Hepatocyte (in vitro differentiated cells): Measurements from ENCODE around the gene DENND1A. TPM values are rescaled to one million over a fixed set of nuclear protein-coding genes. Genes with fewer than 3 reads are reported as not detected.

Experiments used
- DNase-seq: peaks from one replicate; pipeline ENCODE4 v3.0.0-alpha.2; 2016; ENCODE audit warnings: low spot score
- H2AFZ ChIP-seq: fragments of 200-600 bp; sonication (generic); 2 replicates; pipeline ENCODE4 v1.6.0; 2016; ENCODE audit warnings: antibody characterized with exemption, mild to moderate bottlenecking
- H3K27ac ChIP-seq: fragments of 200-600 bp; sonication (generic); 2 replicates; pipeline ENCODE4 v1.5.1; 2016; ENCODE audit warnings: mild to moderate bottlenecking
- H3K27me3 ChIP-seq: fragments of 200-600 bp; sonication (generic); 2 replicates; pipeline ENCODE4 v1.6.1; 2016
- H3K36me3 ChIP-seq: fragments of 200-600 bp; sonication (generic); replicated peaks from 2 replicates; pipeline ENCODE4 v1.5.1; 2016; ENCODE audit warnings: low read depth; ENCODE audit not compliant: insufficient read depth
- H3K4me1 ChIP-seq: fragments of 200-600 bp; sonication (generic); 2 replicates; pipeline ENCODE4 v1.5.1; 2016; ENCODE audit warnings: mild to moderate bottlenecking, moderate library complexity; ENCODE audit not compliant: insufficient read depth
- H3K4me2 ChIP-seq: fragments of 200-600 bp; sonication (generic); 2 replicates; pipeline ENCODE4 v1.6.0; 2016
- H3K4me3 ChIP-seq: fragments of 200-600 bp; sonication (generic); 2 replicates; pipeline ENCODE4 v1.5.1; 2016; ENCODE audit warnings: mild to moderate bottlenecking
- H3K79me2 ChIP-seq: fragments of 200-600 bp; sonication (generic); 2 replicates; pipeline ENCODE4 v1.6.0; 2017; ENCODE audit warnings: mild to moderate bottlenecking
- H3K9me2 ChIP-seq: fragments of 200-600 bp; sonication (generic); replicated peaks from 2 replicates; pipeline ENCODE4 v1.6.0; 2017; ENCODE audit warnings: mild to moderate bottlenecking; ENCODE audit not compliant: insufficient read depth
- H3K9me3 ChIP-seq: fragments of 200-600 bp; sonication (generic); 2 replicates; pipeline ENCODE4 v1.5.1; 2016; ENCODE audit warnings: low read depth, mild to moderate bottlenecking
- H4K20me1 ChIP-seq: fragments of 200-600 bp; sonication (generic); 2 replicates; pipeline ENCODE4 v1.6.0; 2016; ENCODE audit warnings: mild to moderate bottlenecking; ENCODE audit not compliant: insufficient read depth, poor library complexity, severe bottlenecking
- EZH2 ChIP-seq: fragments of 200-600 bp; sonication (generic); IDR thresholded peaks from 2 replicates; pipeline ENCODE4 v1.6.1; 2016; ENCODE audit warnings: antibody characterized with exemption, mild to moderate bottlenecking, borderline replicate concordance
- EZH2phosphoT487 ChIP-seq: fragments of 200-600 bp; sonication (generic); IDR thresholded peaks from one replicate; pipeline ENCODE4 v1.6.1; 2018; ENCODE audit warnings: antibody characterized with exemption, mild to moderate bottlenecking, low read depth, moderate library complexity; ENCODE audit not compliant: unreplicated experiment, severe bottlenecking
- WGBS: methylation state at CpG from one replicate; pipeline ENCODE4 v1.1.6; 2016; ENCODE audit warnings: low lambda C conversion rate; ENCODE audit errors: missing lambda C conversion rate; 5-methylcytosine and 5-hydroxymethylcytosine counted together
- polyA plus RNA-seq: library from polyadenylated mRNA; unstranded; fragments of >200 nt; fragmentation: Nextera tagmentation; extraction: Ambion mirVana; gene quantifications from 2 replicates; pipeline ENCODE4 v1.2.1, GENCODE V29; 2016
- total RNA-seq: library from RNA; depleted of rRNA; stranded (reverse); fragments of >200 nt; gene quantifications from 2 replicates; pipeline ENCODE4 v1.2.3, GENCODE V29; 2014
- TF ChIP-seq, protein P1 (sequence below): fragments of 200-600 bp; sonication (generic); IDR thresholded peaks from 2 replicates; pipeline ENCODE4 v1.5.1; 2016; ENCODE audit warnings: antibody characterized with exemption, mild to moderate bottlenecking; ENCODE audit not compliant: poor library complexity

Gene DENND1A
- total and polyA plus RNA-seq, 2 experiments from 2014 or later, result 24.0 to 28.9 TPM

DNA sequence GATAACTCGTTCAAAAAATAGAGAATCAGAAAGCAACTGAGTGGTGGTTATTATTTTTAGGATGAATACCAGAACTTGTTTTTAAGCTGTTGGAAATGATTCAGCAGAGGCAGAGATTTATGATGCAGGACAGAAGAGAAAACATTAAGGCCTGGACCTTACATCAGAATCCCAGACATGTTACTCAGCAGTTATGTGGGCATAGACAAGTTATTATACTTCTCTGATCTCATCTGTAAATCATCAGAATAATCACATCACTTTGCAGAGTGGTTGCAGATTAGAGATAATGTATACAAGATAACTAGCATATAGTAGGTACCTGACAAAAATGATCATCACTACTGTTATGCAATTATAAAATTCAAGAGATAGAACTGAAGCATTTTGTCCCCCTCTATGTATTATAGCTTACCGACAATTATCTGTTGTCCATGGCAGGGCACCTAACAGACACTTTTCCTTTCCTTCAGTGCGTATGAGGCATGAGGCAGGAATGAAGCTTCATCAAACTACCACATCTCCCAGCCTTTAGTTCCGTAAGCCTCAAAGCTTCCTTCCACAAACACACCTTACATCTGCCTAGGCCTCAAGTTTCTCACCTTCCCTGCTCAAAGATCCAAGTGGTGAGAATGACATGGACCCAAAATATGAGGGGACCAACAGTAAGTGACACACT lies 165.9 kb downstream of the DENND1A start:
- 85% methylated on average over 4 of the region's 4 CpGs for WGBS

DNA sequence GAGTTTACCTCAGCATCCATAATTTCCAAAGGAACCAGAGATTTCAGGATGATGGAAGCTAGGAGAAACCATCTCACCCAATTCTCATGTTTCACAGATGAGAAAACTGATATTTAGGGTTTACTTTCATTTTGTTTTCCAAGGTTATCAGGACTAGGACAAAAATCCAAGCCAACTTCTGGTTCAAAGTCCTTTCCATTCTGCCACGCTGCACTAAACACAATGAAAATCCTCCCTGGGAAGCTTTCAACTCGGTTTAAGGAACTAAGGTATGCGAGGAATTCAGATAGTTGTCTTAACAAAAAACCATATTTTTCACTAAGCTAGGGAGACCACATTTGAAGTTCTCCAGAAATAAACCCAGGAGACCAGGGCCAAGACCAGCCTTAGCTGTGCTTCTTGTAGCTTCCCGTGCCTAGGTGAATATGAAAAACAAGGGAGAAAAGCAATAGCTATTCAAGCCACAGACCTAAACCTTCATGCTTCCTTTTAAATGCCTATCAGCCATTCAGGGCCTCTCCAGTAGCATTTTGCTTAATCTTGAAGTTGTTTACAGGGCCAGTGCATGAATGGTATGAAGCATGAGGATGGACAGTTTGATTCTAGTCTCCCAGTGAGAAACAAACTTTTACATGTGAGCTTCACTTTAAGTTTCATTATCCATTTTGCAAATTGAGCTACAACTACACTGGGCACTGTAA lies 167.9 kb downstream of the DENND1A start:
- Histone ChIP-seq H2AFZ (no peak overlapping the region), H3K27ac (peak overlapping the region; percentile 71), H3K4me1 (peaks cover 17% of the 10 kb centered on the region), H3K79me2 (no peaks in the 10 kb centered on the region), H3K4me3 (no peak overlapping the region), H3K36me3 (no peaks in the 10 kb centered on the region), H3K4me2 (peak overlapping the region; percentile 48), H3K9me2 (no peaks in the 10 kb centered on the region), H3K27me3 (no peaks in the 10 kb centered on the region), H3K9me3 (no peaks in the 10 kb centered on the region), H4K20me1 (no peaks in the 10 kb centered on the region)
- TF ChIP-seq, protein P1, sequence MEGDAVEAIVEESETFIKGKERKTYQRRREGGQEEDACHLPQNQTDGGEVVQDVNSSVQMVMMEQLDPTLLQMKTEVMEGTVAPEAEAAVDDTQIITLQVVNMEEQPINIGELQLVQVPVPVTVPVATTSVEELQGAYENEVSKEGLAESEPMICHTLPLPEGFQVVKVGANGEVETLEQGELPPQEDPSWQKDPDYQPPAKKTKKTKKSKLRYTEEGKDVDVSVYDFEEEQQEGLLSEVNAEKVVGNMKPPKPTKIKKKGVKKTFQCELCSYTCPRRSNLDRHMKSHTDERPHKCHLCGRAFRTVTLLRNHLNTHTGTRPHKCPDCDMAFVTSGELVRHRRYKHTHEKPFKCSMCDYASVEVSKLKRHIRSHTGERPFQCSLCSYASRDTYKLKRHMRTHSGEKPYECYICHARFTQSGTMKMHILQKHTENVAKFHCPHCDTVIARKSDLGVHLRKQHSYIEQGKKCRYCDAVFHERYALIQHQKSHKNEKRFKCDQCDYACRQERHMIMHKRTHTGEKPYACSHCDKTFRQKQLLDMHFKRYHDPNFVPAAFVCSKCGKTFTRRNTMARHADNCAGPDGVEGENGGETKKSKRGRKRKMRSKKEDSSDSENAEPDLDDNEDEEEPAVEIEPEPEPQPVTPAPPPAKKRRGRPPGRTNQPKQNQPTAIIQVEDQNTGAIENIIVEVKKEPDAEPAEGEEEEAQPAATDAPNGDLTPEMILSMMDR, result no peak
- TF ChIP-seq EZH2 (no peak), EZH2phosphoT487 (no peak)
- no peak for DNase-seq
- 40% methylated on average over 4 of the region's 4 CpGs for WGBS

More for the DNA sequence above, 165.9 kb downstream of the DENND1A start:
- Histone ChIP-seq H3K4me2 (no peak overlapping the region), H3K27ac (no peak overlapping the region), H4K20me1 (no peaks in the 10 kb centered on the region), H3K9me2 (no peaks in the 10 kb centered on the region), H3K79me2 (no peaks in the 10 kb centered on the region), H3K4me3 (no peak overlapping the region), H3K27me3 (no peaks in the 10 kb centered on the region), H2AFZ (no peak overlapping the region), H3K4me1 (peaks cover 17% of the 10 kb centered on the region), H3K36me3 (no peaks in the 10 kb centered on the region), H3K9me3 (no peaks in the 10 kb centered on the region)
- TF ChIP-seq, protein P1, result no peak
- no peak for TF ChIP-seq EZH2phosphoT487
- no peak for TF ChIP-seq EZH2
- no peak for DNase-seq

DNA sequence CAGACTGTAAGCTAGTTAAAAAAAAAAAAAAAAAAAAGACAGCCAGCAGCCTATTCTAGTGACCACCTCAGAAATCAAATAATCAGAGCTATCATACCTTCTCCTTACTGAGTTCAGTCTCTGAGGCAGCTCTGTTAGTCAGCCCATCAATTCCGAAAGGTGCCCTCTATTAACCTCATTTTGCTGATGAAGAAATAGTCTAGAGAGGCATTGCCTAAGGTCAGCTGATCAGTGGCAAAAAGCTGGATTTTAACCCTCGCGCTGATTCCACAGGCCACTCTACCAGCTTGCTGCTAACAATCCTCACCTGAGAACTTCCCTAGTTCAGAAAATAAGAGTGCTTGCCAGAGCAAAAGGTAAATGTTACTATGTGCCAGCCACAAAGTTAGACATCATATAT lies 172.0 kb downstream of the DENND1A start:
- Histone ChIP-seq H3K27me3 (no peaks in the 10 kb centered on the region), H2AFZ (no peak overlapping the region), H3K4me2 (peak overlapping the region; percentile 13), H3K9me3 (no peaks in the 10 kb centered on the region), H3K4me1 (peaks cover 17% of the 10 kb centered on the region), H3K9me2 (no peaks in the 10 kb centered on the region), H3K79me2 (no peaks in the 10 kb centered on the region), H3K36me3 (no peaks in the 10 kb centered on the region), H3K27ac (no peak overlapping the region), H4K20me1 (no peaks in the 10 kb centered on the region), H3K4me3 (no peak overlapping the region)
- no peak for DNase-seq
- TF ChIP-seq EZH2phosphoT487 (no peak), EZH2 (no peak)
- TF ChIP-seq, protein P1, result no peak
- 81% methylated on average over 3 of the region's 3 CpGs for WGBS
